ACHN (cell line): ENCODE results near the gene NDRG4.

Experiments used
- DNase-seq: peaks from one replicate; pipeline ENCODE4 v3.0.0-alpha.2; 2015
- in situ Hi-C: cut with HindIII; loops from 2 replicates; pipeline ENCODE4 v1.10.0; 2017; ENCODE audit warnings: low sequenced_read_pairs, low pct_ligation_motif_present, low pct_unique_long_range_greater_than_20kb

Gene NDRG4

GRCh38 chr16:58499615-58500351 lies at the start of gene NDRG4:
Gene NDRG4, plus strand, starts transcription at chr16:58500143. Its CDS starts 106 bp downstream, at chr16:58500249.
- DNase-seq: peak; percentile 96
- in situ Hi-C loops: no loop called here

GRCh38 chr16:58450590-58450989 lies 49.4 kb upstream of the NDRG4 start:
- in situ Hi-C loops: no loop called here
- no peak for DNase-seq

- in situ Hi-C loops: no loop called here
- no peak for DNase-seq
Observed at GRCh38 chr16:58451265-58451689, 48.7 kb upstream of the NDRG4 start.

GRCh38 chr16:58451945-58452401 lies 48.0 kb upstream of the NDRG4 start:
- DNase-seq: peak; percentile 50
- in situ Hi-C loops: no loop called here

- in situ Hi-C loops: no loop called here
- no peak for DNase-seq
Observed at GRCh38 chr16:58452640-58453039, 47.3 kb upstream of the NDRG4 start.

GRCh38 chr16:58454178-58454577 lies 45.8 kb upstream of the NDRG4 start:
- no peak for DNase-seq
- in situ Hi-C loops: no loop called here

GRCh38 chr16:58454856-58455255 lies 45.1 kb upstream of the NDRG4 start:
- no peak for DNase-seq
- in situ Hi-C loops: no loop called here

GRCh38 chr16:58455750-58456149 lies 44.2 kb upstream of the NDRG4 start:
- in situ Hi-C loops: no loop called here
- no peak for DNase-seq

GRCh38 chr16:58456193-58456592 lies 43.8 kb upstream of the NDRG4 start:
- in situ Hi-C loops: no loop called here
- no peak for DNase-seq

GRCh38 chr16:58458606-58459343 lies 41.2 kb upstream of the NDRG4 start:
- in situ Hi-C loops: no loop called here
- DNase-seq: no peak

GRCh38 chr16:58459344-58460218 lies 40.4 kb upstream of the NDRG4 start:
- in situ Hi-C loops: no loop called here
- peak; percentile 76 for DNase-seq

- DNase-seq: no peak
- in situ Hi-C loops: no loop called here
Observed at GRCh38 chr16:58460219-58460610, 39.7 kb upstream of the NDRG4 start.

- no peak for DNase-seq
- in situ Hi-C loops: no loop called here
Observed at GRCh38 chr16:58461056-58461455, 38.9 kb upstream of the NDRG4 start.

- in situ Hi-C loops: no loop called here
Observed at GRCh38 chr16:58461640-58462039, 38.3 kb upstream of the NDRG4 start.

GRCh38 chr16:58462089-58462488 lies 37.9 kb upstream of the NDRG4 start:
- in situ Hi-C loops: no loop called here
- DNase-seq: no peak

More at GRCh38 chr16:58461640-58462039, 38.3 kb upstream of the NDRG4 start:
- no peak for DNase-seq

- DNase-seq: no peak
- in situ Hi-C loops: no loop called here
Observed at GRCh38 chr16:58462499-58462996, 37.4 kb upstream of the NDRG4 start.

GRCh38 chr16:58462997-58463941 lies 36.7 kb upstream of the NDRG4 start:
- in situ Hi-C loops: no loop called here
- DNase-seq: no peak
